A673 (cell line): ENCODE data around the gene BHMT.

Source experiments
- EZH2 ChIP-seq: fragments of 200-600 bp; sonication (generic); IDR thresholded peaks from 2 replicates; pipeline ENCODE4 v1.6.1; 2017; ENCODE audit warnings: borderline replicate concordance, low read depth, mild to moderate bottlenecking, mixed read lengths, antibody characterized with exemption, low read length; ENCODE audit not compliant: poor library complexity, severe bottlenecking
- TF ChIP-seq, protein P1 (sequence below): fragments of 300-800, 200-600 bp; sonication (generic); conservative IDR thresholded peaks from 2 replicates; pipeline ENCODE4 v1.5.1; 2017; ENCODE audit warnings: low read depth, mild to moderate bottlenecking, antibody characterized with exemption, low read length, moderate library complexity, mixed read lengths

DNA sequence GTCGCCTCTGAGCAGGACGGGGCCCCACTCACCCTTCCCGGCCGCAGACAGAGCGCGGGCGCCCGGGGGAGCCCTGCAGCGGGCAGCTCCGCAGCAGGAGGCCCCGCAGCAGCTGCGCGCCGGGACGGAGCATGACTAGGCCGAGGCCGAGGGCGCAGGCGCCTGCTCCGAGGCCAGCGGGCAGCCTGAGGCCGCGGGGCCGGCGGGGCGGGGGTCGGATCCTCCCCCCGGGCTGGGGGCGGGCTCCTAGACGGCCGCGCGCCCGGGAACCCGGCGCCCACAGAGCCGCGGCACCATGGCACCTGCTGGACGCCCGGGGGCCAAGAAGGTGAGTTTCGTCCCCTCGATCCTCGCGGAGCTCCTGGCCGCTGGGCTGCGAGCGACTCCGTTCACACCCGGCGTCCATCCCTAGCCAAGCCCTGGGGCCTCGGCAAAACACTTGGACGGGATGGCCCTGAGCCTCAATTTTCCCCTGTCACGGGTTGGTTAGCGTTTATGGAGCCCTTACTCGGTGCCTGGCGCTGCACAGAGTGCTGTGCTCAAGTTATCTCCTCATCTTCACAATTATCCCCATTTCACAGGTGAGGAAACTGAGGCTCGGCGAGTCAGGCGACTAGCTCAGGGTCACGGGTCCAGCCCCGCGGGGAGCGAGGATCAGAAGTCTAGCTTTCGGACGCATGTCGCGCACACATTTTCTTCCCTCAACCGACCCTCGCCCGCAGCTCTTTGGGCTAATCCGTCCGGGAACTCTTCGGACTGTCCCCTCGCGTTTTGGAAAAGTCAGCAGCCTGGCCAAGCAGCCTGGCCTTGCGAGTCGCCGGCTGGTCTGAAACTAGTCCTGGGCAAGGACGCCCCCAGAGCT lies 41.9 kb upstream of the BHMT start, which contains the start of the genes BHMT2 and DMGDH:
- TF ChIP-seq, protein P1, sequence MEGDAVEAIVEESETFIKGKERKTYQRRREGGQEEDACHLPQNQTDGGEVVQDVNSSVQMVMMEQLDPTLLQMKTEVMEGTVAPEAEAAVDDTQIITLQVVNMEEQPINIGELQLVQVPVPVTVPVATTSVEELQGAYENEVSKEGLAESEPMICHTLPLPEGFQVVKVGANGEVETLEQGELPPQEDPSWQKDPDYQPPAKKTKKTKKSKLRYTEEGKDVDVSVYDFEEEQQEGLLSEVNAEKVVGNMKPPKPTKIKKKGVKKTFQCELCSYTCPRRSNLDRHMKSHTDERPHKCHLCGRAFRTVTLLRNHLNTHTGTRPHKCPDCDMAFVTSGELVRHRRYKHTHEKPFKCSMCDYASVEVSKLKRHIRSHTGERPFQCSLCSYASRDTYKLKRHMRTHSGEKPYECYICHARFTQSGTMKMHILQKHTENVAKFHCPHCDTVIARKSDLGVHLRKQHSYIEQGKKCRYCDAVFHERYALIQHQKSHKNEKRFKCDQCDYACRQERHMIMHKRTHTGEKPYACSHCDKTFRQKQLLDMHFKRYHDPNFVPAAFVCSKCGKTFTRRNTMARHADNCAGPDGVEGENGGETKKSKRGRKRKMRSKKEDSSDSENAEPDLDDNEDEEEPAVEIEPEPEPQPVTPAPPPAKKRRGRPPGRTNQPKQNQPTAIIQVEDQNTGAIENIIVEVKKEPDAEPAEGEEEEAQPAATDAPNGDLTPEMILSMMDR, result no peak
- no peak for TF ChIP-seq EZH2
